GM12865 (cell line): Measurements from ENCODE around the gene HOXD12.

Source experiments
- DNase-seq: peaks from one replicate; pipeline ENCODE4 v3.0.0; 2010; ENCODE audit warnings: low read depth
- H3K4me3 ChIP-seq: 2 replicates; pipeline ENCODE4 v1.5.1; 2011; ENCODE audit warnings: mild to moderate bottlenecking, low read depth, low read length, control low read depth
- TF ChIP-seq, protein P1 (sequence below): IDR thresholded peaks from 2 replicates; pipeline ENCODE4 v1.5.1; 2011; ENCODE audit warnings: low read length, control low read depth, low read depth, inconsistent platforms; ENCODE audit not compliant: insufficient read depth; ENCODE audit errors: missing control alignments

Gene HOXD12

DNA sequence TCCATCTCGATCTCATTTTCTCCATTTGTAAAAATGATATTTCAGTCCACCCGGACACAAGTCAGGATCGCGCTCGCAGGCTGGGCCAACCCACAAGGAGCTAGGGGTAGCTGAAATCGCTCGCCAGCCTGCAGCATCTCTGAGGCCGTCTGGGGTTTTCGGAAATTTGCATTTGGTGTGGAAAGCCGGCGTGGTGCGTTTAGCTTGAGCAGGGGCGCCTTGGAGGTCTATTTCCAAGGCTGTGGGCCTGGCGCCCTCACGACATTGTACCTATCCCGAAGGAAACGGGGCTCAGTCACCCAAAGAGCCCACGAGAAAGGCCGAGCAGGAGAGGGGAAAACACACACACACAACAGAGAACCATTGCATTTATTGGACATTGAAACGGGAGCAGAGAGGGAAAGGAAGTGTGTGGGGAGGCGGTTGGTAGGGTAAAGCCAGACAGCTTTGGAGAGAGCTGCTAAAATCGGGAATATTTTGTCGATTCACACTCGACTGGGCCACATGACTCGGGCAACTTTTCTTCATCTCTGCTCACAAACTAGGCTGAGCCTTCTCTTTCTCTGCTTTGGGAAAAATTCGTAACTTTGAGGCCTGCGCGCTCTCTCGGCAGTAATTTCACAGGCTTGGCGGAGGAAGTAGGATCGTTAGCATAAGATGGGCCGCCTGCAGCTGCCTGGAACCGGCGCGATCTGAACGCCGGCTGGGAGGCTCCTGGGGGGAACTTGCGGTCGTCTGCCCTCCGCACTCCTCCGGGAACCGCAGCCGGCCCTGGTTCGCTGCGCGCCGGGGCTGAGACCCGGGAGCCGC, 28.8 kb downstream of the HOXD12 start:
- no peak overlapping the region for H3K4me3 ChIP-seq
- DNase-seq: no peak
- TF ChIP-seq, protein P1, sequence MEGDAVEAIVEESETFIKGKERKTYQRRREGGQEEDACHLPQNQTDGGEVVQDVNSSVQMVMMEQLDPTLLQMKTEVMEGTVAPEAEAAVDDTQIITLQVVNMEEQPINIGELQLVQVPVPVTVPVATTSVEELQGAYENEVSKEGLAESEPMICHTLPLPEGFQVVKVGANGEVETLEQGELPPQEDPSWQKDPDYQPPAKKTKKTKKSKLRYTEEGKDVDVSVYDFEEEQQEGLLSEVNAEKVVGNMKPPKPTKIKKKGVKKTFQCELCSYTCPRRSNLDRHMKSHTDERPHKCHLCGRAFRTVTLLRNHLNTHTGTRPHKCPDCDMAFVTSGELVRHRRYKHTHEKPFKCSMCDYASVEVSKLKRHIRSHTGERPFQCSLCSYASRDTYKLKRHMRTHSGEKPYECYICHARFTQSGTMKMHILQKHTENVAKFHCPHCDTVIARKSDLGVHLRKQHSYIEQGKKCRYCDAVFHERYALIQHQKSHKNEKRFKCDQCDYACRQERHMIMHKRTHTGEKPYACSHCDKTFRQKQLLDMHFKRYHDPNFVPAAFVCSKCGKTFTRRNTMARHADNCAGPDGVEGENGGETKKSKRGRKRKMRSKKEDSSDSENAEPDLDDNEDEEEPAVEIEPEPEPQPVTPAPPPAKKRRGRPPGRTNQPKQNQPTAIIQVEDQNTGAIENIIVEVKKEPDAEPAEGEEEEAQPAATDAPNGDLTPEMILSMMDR: no peak

DNA sequence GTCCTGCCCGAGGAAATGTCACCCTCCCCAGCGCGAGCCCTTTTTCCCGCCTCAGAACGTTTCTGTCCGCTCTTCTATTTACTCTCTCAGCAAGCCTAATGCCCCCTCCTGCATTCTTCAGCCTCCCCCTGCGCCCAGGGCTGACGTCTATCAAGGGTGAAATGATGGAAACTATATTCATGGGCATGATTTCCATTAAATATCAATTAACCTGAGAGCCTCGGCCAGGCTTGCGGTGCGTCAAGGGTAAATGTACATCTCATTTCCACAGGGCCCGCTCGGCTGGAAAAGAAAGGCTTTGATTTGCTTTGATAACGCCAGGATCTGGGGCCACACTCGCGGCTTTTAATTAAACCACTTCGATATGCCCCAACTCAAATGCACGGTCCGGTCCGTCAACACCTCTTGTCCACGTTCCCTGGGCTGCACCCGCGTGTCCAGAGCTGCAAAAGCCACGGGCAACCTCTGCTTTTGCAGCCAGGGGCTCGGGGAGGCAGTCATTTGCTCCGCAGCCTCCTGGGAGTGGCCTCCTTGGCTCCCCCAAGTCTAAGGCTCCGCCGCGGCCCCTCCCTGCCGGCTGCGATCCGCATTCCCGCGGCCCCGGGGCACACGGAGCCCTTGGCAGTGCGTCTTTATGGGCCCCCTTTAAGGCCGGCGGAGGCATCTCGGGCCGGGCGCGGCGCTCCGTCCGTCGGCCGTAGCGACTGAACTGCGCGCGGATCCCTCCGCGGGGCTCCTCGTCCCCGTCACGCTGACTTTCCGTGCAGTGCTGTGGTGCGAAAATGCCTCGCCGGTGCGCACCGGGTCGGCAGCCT, 29.6 kb downstream of the HOXD12 start, which contains the start of gene HOXD8:
Gene HOXD8 (plus strand): TSS at position 724 of the 815 bp plus-strand sequence. CDS start 662 bp downstream, outside the sequence.
- no peak within 1 kb of the TSS for H3K4me3 ChIP-seq
- no peak for DNase-seq
- TF ChIP-seq, protein P1: no peak

DNA sequence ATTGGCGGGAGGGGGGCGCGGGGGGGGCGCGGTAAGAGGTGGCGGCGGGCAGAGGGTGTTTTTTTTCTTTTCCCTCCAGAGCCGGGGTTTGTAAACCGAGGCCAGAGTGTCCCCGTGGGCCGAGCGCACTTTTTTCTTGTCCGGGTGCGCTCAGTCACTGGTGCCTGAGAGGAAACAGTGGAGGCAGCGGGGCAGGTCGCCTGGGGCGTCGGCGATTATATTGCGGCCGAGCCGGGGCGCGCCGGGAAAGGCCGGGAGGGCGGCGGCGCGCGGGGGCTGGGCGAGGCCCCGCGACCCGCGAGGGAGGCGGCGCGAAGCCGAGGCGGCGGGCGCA, 30.2 kb downstream of the HOXD12 start:
- no peak overlapping the region for H3K4me3 ChIP-seq
- TF ChIP-seq, protein P1: no peak
- DNase-seq: no peak

DNA sequence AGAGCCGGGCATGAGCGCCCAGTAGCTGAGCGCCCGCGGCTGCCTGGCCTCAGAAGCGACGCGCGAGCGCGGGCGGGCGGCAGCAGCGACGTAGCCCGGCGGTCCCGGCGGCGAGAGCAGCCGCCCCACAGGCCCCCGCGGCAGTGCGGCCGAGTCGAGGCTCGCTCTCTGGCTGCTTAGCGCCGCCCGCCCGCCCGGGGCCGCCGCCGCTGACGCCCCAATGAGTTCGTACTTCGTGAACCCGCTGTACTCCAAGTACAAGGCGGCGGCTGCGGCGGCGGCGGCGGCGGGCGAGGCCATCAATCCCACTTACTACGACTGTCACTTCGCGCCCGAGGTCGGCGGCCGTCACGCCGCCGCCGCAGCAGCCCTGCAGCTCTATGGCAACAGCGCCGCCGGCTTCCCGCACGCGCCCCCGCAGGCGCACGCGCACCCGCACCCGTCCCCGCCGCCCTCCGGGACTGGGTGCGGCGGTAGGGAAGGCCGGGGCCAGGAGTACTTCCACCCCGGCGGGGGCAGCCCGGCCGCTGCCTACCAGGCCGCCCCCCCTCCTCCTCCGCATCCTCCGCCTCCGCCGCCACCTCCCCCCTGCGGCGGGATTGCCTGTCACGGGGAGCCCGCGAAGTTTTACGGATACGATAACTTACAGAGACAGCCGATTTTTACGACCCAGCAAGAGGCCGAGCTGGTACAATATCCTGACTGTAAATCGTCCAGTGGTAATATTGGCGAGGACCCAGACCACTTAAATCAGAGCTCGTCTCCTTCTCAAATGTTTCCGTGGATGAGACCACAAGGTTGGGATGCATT, 30.8 kb downstream of the HOXD12 start:
- TF ChIP-seq, protein P1: no peak
- DNase-seq: no peak
- H3K4me3 ChIP-seq: no peak overlapping the region

DNA sequence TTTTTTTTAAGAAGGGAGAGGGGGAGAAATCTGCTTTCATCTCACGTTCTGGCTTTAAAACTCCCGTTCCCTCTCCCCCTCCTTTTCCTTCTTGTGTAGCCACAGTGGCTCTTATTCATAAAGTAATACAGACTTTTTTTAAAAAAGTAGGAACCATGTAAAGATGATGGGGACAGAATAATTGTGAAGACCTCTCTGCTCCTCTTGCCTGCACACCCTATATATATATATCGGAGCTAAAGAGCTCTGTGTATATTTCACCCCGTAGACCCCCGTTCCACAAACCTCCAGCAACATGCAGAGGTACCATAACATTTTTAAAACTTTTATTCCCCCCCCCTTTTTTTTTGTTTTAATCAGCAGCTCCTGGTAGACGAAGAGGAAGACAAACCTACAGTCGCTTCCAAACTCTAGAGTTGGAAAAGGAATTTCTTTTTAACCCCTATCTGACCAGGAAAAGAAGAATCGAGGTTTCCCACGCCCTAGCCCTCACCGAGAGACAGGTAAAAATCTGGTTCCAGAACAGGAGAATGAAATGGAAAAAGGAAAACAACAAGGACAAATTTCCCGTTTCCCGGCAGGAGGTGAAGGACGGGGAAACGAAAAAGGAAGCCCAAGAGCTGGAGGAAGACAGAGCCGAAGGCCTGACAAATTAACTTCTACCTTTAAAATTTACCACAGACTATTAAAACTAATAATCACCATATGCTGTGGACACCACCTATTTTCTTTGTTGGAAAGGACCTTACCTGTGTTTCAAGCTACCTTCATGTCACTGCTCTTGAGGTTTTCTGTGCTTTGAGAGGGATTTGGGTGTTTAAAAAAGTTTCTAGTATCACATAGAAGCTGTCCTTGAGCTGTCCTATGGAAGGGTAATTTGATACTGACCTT, 31.6 kb downstream of the HOXD12 start:
- TF ChIP-seq, protein P1: no peak
- no peak overlapping the region for H3K4me3 ChIP-seq
- DNase-seq: no peak

DNA sequence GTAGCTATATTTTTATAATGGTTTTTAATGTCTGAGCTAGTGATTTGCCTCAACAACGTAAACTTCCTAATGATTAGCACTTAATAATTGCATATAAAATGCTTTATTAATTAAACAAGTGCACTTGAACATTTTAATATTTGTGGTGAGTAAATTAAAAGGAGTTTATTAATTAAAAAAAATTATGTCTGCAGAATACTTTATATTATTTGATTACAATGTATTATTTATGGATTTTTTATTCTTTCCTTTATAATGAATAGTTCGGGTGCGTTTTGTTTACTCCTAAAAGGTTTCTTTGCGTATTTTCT, 32.2 kb downstream of the HOXD12 start:
- H3K4me3 ChIP-seq: no peak overlapping the region
- no peak for DNase-seq
- TF ChIP-seq, protein P1: no peak
